HG03520 (cell line): ENCODE results near the gene NGFR.

ENCODE experiments used
- ATAC-seq: cut with Tn5 transposase; IDR thresholded peaks from one replicate; pipeline ENCODE4 v1.9.1; 2021; ENCODE audit warnings: mild to moderate bottlenecking, moderate library complexity; ENCODE audit not compliant: unreplicated experiment

The NGFR gene

GRCh38 chr17:49469831-49470810 is 25.0 kb upstream of the NGFR start:
- ATAC-seq = no peak

- no peak for ATAC-seq
These were observed 23.9 kb upstream of the NGFR start for GRCh38 chr17:49471089-49471683.

DNA sequence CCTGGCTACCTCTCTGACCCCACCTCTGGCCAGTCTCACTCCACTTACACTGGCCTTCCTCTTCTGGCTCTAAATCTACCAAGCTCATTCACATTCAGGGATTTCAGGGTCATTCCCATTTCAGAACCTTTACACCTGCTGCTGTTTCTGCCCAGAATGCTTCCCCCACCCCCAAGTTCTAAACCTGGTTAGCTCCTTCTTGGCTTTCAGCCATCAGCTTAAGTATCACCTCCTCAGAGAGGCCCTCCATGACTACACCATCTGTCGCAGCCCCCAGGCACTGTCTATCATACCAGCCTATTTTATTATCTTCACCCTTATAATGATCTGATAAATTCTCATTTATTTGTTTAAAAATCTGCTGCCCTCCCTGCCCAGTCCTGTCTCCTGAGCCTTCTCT is 23.3 kb upstream of the NGFR start:
- ATAC-seq = no peak

- no peak for ATAC-seq
These were observed 22.6 kb upstream of the NGFR start for GRCh38 chr17:49472527-49472926.

DNA sequence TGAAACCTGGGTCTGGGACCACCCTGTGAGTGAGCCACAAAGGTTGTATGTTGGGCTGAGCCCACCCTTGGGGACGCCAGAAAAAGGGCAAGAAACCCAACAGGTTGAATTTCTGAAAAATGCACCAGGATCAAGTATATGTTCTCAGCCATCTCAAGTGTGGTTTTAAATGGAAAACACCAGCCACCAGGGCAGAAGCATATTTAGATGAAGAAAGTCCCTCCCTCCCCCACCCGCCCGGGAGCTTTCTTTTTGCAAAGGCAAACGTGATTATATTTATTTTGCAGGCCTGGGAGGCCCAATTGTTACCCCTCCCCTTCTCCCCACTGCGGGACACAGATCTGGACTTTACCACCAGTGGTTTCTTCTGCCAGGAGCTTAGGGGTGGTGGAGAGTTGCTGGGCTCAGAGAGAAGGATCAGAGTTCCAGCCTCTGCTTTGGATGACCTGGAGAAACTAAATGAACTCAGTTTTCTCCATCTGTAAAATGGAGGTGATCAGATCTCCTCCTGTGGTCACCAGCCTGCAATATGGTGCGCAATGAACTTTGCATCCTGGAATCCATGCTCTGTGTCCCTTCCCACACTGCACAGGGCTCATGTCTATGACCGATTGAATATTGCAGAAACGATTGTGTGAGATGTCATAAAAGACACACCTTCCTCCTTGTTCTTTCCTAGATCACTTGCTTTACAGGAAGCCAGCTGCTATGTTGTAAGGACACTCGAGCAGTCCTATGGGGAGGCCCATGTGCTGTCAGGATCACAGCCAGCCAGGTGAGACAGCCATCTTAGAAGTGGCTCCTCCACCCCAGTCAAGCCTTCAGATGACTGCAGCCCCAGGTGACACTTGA is 21.0 kb upstream of the NGFR start:
- no peak for ATAC-seq

- ATAC-seq = no peak
These were observed 17.4 kb upstream of the NGFR start for GRCh38 chr17:49477709-49478108.

DNA sequence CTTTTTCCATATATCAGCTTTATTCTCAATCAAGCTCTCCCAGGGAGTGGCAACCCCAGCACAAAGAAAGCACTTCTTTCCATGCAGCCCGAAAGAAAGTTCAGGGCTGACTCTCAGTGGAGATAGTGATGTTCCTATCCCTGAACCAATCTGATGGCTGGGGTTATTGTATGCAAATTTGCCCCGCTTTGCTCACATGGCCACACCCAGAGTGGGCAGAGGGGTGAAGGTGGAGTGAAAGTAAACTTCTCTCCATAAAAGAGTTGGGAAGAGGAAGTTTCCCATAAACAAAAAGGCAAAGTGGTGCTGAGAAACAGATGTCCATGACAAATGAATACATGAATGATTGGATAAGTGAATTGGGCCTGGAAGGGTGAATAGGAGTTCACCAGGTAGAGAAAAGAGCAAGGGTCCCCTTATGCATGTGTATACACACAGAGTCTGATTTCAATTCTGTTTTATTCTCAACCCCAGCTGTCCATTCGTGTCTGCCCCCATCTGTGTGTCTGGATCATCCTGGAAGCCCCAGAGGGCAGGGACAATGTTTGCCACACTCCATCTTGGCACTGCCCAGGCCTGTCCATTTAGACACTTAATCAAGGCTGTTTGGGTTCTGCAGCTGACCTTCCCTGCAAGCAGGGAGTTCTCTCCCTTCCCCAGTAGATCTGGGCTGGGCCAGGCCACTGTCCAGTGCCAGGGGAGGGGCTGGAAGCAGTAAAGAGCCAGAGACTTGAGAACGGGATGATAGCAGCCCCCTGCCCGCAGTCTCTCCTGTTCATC is 14.1 kb upstream of the NGFR start:
- no peak for ATAC-seq

- no peak for ATAC-seq
These were observed 12.8 kb upstream of the NGFR start for GRCh38 chr17:49482144-49482817.

- ATAC-seq = no peak
These were observed 11.2 kb upstream of the NGFR start for GRCh38 chr17:49483599-49484509.

- no peak for ATAC-seq
These were observed 10.5 kb upstream of the NGFR start for GRCh38 chr17:49484588-49484987.

GRCh38 chr17:49486012-49486641 is 9.0 kb upstream of the NGFR start:
- ATAC-seq = no peak

DNA sequence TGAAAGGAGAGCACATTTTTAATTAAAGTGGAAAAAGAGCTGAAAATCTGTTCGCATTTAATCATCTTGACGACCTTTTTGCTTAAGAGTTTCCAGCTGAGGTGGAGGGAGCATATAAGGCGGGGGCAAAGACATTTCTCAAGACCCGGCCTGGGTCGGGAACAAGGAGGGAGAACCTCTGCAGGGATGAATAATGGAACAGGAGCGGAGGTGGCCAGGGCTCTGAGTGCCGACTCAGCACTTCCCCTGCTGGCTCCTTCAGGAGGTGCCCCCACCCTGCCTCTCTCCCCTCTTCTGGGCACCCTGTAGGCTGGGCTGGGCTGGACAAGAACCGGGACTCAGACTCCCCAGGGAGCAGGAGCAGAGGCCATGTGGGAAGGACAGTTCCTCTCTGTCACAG is 7.9 kb upstream of the NGFR start:
- no peak for ATAC-seq

- no peak for ATAC-seq
These were observed 6.5 kb upstream of the NGFR start for GRCh38 chr17:49488612-49489011.

DNA sequence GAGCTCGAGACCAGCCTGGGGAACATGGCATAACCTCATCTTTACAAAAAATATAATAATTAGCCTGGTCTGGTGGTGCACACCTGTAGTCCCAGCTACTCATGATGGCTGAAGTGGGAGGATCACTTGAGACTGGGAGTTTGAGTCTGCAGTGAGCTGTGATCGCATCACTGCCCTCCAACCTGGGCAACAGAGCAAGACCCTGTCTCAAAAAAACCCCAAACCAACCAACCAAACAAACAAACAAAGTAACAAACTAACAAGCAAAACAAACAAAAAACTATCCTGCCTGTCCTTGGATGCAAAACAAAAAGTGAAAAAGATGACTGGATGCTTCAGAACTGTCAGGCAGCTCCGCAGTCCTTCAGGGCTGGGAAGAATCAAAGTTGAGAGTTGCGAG is 5.7 kb upstream of the NGFR start:
- no peak for ATAC-seq

- ATAC-seq = no peak
These were observed 4.8 kb upstream of the NGFR start for GRCh38 chr17:49490276-49490675.

DNA sequence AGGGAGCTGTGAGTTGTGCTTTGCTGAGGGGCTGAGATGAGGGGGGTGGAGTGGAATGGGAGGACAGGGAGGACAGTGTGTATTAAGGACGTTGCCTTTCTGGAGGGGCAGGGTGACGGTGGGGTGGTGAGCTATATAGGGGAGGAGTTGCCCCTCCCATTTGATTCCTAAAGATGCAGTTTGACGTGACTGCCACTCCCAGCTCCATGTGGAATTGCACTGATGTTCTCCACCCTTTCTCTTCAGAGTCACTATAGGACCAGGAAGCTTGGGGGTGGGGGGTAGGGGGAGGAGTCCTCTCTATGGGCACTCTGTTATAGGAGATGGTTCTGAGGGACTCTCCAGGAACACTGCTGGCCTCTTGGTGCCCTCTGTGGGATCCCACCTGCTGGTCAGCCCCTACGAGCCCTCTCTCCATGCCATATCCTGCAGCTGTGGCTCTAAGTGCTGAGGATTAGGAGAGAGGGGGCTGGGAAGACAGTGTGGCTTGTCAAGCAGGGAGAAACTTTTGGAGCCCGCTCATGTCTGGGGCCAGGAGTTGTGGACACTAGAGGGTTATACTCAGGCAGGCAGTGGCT is 3.8 kb upstream of the NGFR start:
- ATAC-seq = no peak

DNA sequence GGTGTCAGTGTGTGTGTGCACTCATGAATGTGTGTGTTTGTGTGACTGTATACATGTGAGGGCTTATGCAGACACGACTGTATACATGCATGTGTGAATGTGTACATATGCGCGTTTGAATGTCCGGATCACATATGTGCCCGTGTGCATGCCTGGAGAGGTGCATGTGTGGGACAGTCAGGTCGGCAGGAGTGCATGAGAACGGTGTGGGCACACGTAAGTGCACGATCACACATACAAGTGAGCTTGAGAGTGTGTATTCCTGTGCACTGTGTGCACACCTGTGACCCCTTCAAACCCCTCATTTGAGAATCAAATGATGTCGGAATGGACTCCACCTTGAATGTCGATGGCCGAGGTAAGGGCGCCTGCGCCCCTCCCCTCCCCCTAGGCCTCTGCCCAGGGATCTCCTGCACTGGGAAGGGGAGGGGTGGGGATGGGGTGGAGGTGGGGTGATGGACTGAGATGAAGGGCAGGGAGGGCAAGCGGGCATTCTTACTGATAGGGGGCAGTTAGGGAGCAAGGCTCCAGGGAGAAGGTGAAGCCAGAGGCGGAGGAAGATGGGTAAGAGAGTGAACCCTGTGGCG is 601 bp upstream of the NGFR start:
- ATAC-seq = no peak

GRCh38 chr17:49495842-49496182 is 719 bp downstream of the NGFR start:
- ATAC-seq = no peak
